ENCODE data around the gene NAGLU. TPM values are rescaled to one million over a fixed set of nuclear protein-coding genes. Genes with fewer than 3 reads are reported as not detected.
A peak's percentile ranks its signal among the peaks of the same experiment; 100 is the strongest.

Gene NAGLU
- total RNA-seq, 1 donor from 2014 or later, result 7.7 TPM

GRCh38 chr17:42522798-42523278 is 13.2 kb upstream of the NAGLU start:
- intact Hi-C loops (cut with micrococcal nuclease), result no loop called here
- H3K27me3 ChIP-seq (ENCODE audit: low read depth), result no peaks in the 10 kb centered on the region
- H3K36me3 ChIP-seq, result peaks cover 16% of the 10 kb centered on the region
- peaks cover 86% of the 10 kb centered on the region for H3K4me1 ChIP-seq
- TF ChIP-seq, protein P1, sequence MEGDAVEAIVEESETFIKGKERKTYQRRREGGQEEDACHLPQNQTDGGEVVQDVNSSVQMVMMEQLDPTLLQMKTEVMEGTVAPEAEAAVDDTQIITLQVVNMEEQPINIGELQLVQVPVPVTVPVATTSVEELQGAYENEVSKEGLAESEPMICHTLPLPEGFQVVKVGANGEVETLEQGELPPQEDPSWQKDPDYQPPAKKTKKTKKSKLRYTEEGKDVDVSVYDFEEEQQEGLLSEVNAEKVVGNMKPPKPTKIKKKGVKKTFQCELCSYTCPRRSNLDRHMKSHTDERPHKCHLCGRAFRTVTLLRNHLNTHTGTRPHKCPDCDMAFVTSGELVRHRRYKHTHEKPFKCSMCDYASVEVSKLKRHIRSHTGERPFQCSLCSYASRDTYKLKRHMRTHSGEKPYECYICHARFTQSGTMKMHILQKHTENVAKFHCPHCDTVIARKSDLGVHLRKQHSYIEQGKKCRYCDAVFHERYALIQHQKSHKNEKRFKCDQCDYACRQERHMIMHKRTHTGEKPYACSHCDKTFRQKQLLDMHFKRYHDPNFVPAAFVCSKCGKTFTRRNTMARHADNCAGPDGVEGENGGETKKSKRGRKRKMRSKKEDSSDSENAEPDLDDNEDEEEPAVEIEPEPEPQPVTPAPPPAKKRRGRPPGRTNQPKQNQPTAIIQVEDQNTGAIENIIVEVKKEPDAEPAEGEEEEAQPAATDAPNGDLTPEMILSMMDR (IDR thresholded peaks at IDR 0.05; ENCODE audit: borderline replicate concordance), result no peak
- DNase-seq, result peak; percentile 13
- no peaks in the 10 kb centered on the region for H3K9me3 ChIP-seq (replicated peaks)
- peak overlapping the region; percentile 98 for H3K27ac ChIP-seq (replicated peaks)
- no peak overlapping the region for H3K4me3 ChIP-seq

GRCh38 chr17:42525221-42525620 is 10.8 kb upstream of the NAGLU start:
- Histone ChIP-seq H3K27me3 (ENCODE audit: low read depth) (no peaks in the 10 kb centered on the region), H3K4me1 (peaks cover 62% of the 10 kb centered on the region), H3K9me3 (replicated peaks) (no peaks in the 10 kb centered on the region), H3K36me3 (peaks cover 16% of the 10 kb centered on the region), H3K4me3 (no peak overlapping the region), H3K27ac (replicated peaks) (peak overlapping the region; percentile 98)
- intact Hi-C loops (cut with micrococcal nuclease), result loop anchor here (5.0 kb wide), 1 partner anchor 208 kb away; no protein-coding TSS in a partner anchor
- DNase-seq, result no peak
- TF ChIP-seq, protein P1 (IDR thresholded peaks at IDR 0.05; ENCODE audit: borderline replicate concordance), result no peak

GRCh38 chr17:42526031-42526444 is 10.0 kb upstream of the NAGLU start:
- TF ChIP-seq, protein P1 (IDR thresholded peaks at IDR 0.05; ENCODE audit: borderline replicate concordance), result no peak
- Histone ChIP-seq H3K9me3 (replicated peaks) (no peaks in the 10 kb centered on the region), H3K4me1 (peaks cover 54% of the 10 kb centered on the region), H3K36me3 (peaks cover 16% of the 10 kb centered on the region), H3K27ac (replicated peaks) (peak overlapping the region; percentile 98), H3K4me3 (no peak overlapping the region), H3K27me3 (ENCODE audit: low read depth) (no peaks in the 10 kb centered on the region)
- intact Hi-C loops (cut with micrococcal nuclease), result loop anchor here (5.0 kb wide), 1 partner anchor 209 kb away; no protein-coding TSS in a partner anchor
- peak; percentile 51 for DNase-seq

GRCh38 chr17:42527932-42528331 is 8.1 kb upstream of the NAGLU start:
- intact Hi-C loops (cut with micrococcal nuclease), result loop anchor here (5.0 kb wide), 1 partner anchor 211 kb away; no protein-coding TSS in a partner anchor
- TF ChIP-seq, protein P1 (IDR thresholded peaks at IDR 0.05; ENCODE audit: borderline replicate concordance), result no peak
- H3K4me3 ChIP-seq, result no peak overlapping the region
- no peaks in the 10 kb centered on the region for H3K9me3 ChIP-seq (replicated peaks)
- peaks cover 48% of the 10 kb centered on the region for H3K4me1 ChIP-seq
- no peak for DNase-seq
- H3K36me3 ChIP-seq, result peaks cover 5% of the 10 kb centered on the region
- H3K27ac ChIP-seq (replicated peaks), result no peak overlapping the region
- H3K27me3 ChIP-seq (ENCODE audit: low read depth), result no peaks in the 10 kb centered on the region

DNA sequence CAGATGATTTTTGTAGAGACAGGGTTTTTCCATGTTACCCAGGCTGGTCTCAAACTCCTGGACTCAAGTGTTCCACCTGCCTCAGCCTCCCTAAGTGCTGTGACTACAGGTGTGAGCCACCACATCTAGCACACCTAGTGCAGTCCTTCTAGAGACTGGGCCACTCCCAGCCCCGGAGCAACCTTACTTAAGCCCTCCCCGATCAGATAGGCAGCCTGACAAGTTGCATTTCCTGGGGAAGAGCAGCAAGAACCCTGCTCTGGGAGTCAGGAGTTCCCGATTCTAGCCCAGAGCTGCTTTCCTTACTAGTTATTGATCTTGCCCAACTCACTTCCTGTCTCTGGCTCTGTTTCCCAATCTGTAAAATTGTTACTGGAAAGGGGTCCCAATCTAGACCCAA is 7.0 kb upstream of the NAGLU start:
- no peak overlapping the region for H3K4me3 ChIP-seq
- H3K9me3 ChIP-seq (replicated peaks), result no peaks in the 10 kb centered on the region
- intact Hi-C loops (cut with micrococcal nuclease), result loop anchor here (5.0 kb wide), 1 partner anchor 212 kb away; no protein-coding TSS in a partner anchor
- H3K27ac ChIP-seq (replicated peaks), result no peak overlapping the region
- H3K4me1 ChIP-seq, result peaks cover 37% of the 10 kb centered on the region
- DNase-seq, result no peak
- H3K36me3 ChIP-seq, result no peaks in the 10 kb centered on the region
- H3K27me3 ChIP-seq (ENCODE audit: low read depth), result no peaks in the 10 kb centered on the region
- TF ChIP-seq, protein P1 (IDR thresholded peaks at IDR 0.05; ENCODE audit: borderline replicate concordance), result no peak
